HL-60 (cell line): ENCODE measurements around the gene RAP1GAP.

Source experiments
- DNase-seq, 2 experiments: peaks; one replicate each; pipeline ENCODE4 v3.0.0-alpha.2; 2010 to 2020; ENCODE audit warnings: low read depth in 1 of 2, low spot score in 1 of 2
- H3K27ac ChIP-seq: fragments of 250-450 bp; sonication (Bioruptor Pico); replicated peaks from 2 replicates; pipeline ENCODE4 v1.5.1; 2020; ENCODE audit warnings: mild to moderate bottlenecking, moderate library complexity
- H3K27me3 ChIP-seq: fragments of 250-450 bp; sonication (Bioruptor Pico); 2 replicates; pipeline ENCODE4 v1.5.1; 2021; ENCODE audit warnings: mild to moderate bottlenecking, moderate library complexity; ENCODE audit not compliant: insufficient read depth, poor library complexity, severe bottlenecking
- H3K4me3 ChIP-seq: replicated peaks from 2 replicates; pipeline ENCODE4 v1.5.1; 2011; ENCODE audit warnings: mild to moderate bottlenecking, control low read depth, low read length; ENCODE audit not compliant: insufficient read depth
- CTCF ChIP-seq: IDR thresholded peaks from one replicate; pipeline ENCODE4 v1.5.1; 2011; ENCODE audit warnings: low read length, control low read depth, inconsistent platforms; ENCODE audit not compliant: insufficient read depth
- GABPA ChIP-seq: IDR thresholded peaks from 2 replicates; pipeline ENCODE4 v1.6.1; 2012; ENCODE audit warnings: low read depth
- POLR2AphosphoS5 ChIP-seq: IDR thresholded peaks from 2 replicates; pipeline ENCODE4 v1.6.1; 2012; ENCODE audit warnings: low read depth
- REST ChIP-seq: IDR thresholded peaks from 2 replicates; pipeline ENCODE4 v1.6.1; 2012; ENCODE audit warnings: low read depth; ENCODE audit not compliant: insufficient replicate concordance
- SPI1 ChIP-seq: IDR thresholded peaks from 2 replicates; pipeline ENCODE4 v1.6.1; 2012; ENCODE audit warnings: low read depth, mild to moderate bottlenecking, borderline replicate concordance

RAP1GAP gene

GRCh38 chr1:21547876-21548275 lies 121.3 kb downstream of the RAP1GAP start:
- TF ChIP-seq SPI1 = no peak
- no peak for TF ChIP-seq POLR2AphosphoS5
- TF ChIP-seq GABPA = no peak
- TF ChIP-seq REST = no peak
- TF ChIP-seq CTCF = no peak
- Histone ChIP-seq H3K27me3 (no peaks in the 10 kb centered on the region), H3K27ac (no peak overlapping the region), H3K4me3 (no peak overlapping the region)
- no peak for DNase-seq
